Stimulated activated CD4-positive, alpha-beta T cell treated with anti-CD3 and anti-CD28 coated beads, Interleukin-1b, Interleukin-23, amount 100 ng/mL, for 48 hours (primary cell): ENCODE results near the gene FKBP4.
A peak's percentile ranks its signal among the peaks of the same experiment; 100 is the strongest.

Source experiments
- DNase-seq: peaks from one replicate; pipeline ENCODE4 v3.0.0-alpha.2; 2020

FKBP4 gene

DNA sequence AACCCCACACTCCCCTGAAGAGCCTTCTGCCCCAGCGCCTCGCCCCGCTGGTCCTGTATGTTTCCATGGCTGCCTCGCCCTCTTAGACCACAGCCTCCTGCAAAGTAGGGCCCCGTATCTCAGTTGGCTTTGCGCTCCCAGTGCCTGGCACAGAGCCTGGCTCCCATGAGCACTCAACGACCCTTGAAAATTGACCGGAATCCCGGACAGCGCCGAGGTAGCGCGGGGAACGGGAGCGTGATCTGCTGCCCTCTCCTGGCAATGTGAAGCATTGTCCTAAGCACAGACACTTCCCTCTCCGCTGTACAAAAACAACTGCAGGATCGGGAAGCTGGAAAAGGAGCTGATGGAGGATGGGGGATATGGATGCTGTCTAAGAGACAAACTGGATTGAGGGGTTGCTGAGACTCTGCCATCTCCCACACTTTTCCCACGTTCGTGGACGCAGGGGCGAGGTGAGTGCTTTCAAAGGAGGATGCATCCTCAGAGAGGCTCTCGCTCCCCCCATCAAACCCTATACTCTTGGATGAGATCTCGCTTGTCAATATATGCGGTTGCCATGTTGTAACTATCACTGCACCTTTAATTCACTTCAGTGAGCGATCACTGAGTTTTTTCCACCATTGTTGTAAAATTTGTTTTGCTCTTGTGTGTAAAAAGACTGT, 10.7 kb upstream of the FKBP4 start:
- peak; percentile 34 for DNase-seq

DNA sequence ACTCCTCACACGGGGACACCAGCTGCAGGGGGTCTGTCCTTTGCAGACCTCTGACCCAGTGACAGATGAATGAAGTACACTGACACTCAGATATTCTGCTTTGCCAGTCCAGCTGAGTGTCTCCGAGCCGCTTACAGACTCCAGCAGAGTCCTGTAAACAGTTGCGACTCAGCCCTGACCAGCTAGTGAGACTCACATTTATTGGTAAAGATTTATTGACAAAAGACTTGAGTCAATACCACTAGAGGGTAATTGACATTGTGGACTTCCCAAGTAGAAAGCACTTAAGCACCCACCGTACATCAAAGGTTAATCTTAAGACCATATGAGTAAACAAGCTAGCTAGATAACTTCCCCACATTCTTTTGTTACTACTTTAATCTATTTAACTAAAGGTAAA, 9.8 kb upstream of the FKBP4 start:
- no peak for DNase-seq

DNA sequence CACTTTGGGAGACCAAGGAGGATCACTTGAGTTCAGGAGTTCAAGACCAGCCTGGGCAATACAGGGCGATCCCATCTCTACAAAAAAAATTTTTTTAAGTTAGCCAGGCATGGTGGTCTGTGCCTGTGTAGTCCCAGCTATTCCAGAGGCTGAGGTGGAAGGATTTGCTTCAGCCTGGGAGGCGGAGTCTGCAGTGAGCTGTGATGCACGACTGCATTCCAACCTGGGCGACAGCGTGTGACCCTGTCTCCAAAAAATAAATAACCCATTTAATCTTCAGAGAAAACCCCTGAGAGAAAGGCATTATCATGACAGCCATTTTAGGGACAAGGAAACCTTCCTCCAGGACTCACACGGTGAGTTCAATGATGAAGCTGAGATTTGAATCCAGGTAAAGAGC, 3.7 kb upstream of the FKBP4 start:
- DNase-seq, result no peak

DNA sequence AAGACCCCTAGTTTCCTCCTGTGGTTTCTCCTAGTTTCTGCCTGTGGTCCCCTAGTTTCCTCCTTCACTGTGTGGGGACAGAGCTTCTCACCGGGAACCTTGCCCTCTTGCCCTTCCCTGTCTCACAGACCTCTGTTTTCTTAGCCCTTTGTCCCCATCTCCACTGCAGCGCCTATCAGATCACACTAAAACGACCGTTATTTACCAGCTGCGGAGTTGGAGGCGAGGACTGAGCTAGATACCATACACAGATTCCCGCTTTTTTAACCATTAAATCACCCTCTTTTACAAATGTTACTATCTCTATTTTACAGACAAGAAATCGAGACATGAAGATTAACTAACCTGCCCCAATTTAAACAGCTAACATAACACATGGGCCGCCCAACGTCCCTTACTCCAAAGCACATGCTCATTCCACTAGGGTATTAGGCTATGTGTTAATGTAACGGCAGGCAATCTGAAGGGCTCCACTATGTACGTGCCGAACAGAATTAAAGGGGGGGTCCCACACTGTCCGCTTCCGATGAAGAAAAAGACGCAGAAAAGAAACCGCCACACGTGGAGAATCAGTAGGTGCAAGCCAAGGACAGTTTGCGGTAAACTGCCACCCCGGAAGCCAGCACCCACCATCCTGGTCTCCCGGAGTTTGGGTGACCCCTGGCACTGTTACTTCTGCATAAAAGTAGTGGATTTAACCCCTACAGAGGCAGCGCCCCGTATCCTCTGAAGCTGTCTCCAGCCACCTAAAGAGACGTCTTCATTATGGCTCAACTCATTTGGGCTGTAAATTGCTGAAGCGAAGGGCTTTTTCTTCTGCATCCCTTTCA, 1.9 kb upstream of the FKBP4 start:
- DNase-seq, result no peak

DNA sequence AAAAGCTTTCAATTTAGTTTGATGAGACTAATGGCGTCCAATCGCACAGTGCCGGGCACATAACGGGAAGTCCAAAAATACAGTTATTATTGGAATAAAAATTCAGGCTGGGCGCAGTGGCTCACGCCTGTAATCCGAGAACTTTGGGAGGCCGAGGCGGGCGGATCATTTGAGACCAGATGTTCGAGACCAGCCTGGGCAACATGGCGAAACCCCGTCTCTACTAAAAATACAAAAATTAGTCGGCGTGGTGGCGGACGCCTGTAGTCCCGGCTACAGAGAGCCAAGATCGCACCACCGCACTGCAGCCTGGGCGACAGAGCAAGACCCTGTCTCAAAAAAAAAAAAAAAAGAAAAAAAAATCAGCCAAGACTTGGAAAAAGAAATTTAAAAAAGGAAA, 1.2 kb upstream of the FKBP4 start:
- DNase-seq, result no peak

DNA sequence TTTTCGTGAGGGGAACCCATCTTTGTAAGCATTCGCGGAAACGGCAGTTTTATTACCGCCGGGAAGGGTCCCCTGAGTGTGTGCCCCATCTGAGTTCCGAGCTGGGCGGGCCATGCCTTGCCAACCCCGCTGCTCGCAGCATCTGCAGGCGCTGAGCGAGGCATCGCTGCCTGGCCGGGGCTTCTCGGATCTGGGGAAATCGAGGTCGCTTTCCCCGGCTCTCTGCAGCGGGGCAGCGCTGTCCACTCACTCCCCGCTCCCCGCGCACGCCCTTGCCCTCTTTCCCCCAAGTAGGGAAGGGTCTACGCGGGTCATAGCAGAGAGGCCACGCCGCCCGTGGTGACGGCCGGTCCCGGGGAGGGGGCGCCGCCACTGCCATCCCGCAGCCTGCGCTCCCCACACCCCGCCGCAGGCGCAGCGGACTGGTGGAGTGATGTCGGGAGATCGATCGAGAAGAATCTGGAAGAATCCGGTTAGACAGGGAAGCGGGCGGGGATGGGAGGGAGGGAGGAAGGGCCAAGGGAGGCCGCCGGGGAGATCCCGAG, 507 bp upstream of the FKBP4 start:
- DNase-seq, result peak; percentile 7

DNA sequence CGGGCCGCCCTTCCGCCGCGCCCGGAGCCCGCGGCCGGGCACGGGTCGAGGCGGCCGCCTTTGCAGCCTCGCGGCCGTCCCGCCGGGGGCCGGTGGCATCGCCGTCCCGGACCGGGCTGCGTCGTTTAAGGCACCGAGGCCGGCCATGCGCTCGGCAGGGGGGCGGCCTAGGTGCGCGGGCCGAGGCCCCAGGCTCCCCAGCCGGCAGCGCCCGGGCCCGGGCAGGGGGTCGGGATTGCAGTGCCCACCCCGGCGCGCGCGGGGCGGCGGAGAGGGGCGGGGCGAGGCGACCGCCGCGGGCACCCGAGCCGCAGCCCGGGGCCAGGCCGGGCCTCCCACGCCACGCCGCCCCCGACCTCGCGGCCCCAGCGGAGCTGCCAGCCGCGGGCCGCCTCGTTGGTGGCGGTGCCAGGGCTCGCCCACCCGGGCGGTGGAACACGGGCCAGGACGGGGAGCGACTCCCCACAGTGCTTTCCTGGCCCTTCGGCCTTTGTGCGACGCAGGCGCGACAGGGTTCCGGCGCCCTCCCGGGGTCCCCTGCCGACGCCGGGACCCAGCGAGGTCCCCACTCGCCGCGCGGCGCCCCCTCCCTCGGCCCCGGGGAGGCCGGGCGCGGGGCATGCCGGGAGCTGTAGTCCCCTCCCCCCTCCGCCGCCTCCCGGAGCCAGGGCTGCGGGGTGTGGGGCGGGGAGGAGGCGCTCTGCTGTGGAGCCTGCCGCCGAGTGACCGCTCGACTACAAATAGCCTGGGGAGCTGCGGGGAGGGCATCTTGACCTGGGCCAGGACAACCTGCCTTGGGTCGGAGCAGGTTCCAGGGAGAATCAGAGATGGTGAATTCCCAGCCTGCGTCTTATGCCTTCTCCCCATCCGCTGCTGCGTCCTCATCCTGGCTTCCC, 769 bp downstream of the FKBP4 start:
- DNase-seq, result peak; percentile 68

DNA sequence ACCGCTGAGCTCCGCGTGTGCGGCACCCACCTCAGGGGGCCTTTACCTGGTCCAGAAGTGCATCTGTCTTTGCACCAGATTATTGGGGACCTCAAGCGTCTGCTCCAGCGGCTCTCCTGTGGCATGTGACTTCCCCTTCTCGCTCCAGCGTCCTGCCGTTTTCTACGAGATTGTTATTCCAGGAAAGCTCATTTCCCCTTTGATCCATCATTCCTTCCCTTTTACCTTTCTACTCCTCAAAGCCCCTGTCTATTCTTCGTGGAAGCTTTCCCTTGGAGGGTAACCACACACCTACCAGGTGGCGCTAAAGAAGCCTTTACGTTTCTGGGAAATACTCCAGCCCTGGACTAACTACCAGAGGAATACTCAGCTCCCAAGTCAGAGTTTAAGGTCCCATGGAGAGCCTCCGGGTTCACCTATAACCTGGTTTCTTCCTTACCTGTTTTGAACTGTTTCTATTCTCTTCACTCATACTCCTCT, 1.5 kb downstream of the FKBP4 start:
- DNase-seq, result no peak

DNA sequence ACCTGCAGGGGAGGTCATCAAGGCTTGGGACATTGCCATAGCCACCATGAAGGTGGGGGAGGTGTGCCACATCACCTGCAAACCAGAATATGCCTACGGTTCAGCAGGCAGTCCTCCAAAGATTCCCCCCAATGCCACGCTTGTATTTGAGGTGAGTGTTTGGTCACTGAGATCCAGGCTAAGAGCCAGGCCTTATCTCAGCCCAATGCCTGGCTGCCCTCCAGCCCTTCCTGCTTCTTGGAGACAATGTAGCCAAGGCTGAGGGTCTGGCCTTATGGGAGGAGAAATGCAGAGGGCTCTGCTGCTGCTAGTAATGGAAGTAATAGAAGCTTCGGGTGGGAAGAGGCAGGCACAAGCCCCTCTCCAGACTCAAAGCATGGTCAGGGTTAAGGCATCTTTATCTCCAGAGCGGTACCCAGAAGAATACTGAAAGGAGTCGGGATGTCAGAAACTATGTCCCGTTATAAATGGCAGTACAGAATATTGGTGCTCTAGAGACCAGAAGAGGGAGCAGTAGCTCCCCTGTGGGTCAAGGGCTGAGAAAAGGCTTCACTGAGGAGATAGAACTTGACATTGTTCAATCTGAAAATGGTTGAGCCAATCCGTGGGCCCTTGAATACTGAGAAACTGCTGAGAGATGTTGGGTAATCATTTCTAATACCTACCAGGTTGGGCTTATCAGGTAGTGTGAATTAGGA, 3.1 kb downstream of the FKBP4 start:
- no peak for DNase-seq

DNA sequence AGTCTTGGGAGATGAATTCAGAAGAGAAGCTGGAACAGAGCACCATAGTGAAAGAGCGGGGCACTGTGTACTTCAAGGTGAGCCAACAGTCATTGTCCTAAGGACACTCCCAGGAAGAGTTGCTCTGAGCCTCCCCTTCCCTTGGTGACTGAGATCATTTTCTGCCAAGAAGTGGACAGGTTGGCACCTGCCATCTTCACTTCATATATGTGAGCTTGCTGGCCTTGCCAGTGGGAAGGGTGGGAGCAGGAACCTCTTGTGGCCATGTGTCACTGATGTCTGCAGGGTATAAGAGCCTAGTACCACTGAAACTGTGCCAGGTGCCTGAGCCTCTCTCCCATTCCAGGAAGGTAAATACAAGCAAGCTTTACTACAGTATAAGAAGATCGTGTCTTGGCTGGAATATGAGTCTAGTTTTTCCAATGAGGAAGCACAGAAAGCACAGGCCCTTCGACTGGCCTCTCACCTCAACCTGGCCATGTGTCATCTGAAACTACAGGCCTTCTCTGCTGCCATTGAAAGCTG, 5.3 kb downstream of the FKBP4 start:
- no peak for DNase-seq

DNA sequence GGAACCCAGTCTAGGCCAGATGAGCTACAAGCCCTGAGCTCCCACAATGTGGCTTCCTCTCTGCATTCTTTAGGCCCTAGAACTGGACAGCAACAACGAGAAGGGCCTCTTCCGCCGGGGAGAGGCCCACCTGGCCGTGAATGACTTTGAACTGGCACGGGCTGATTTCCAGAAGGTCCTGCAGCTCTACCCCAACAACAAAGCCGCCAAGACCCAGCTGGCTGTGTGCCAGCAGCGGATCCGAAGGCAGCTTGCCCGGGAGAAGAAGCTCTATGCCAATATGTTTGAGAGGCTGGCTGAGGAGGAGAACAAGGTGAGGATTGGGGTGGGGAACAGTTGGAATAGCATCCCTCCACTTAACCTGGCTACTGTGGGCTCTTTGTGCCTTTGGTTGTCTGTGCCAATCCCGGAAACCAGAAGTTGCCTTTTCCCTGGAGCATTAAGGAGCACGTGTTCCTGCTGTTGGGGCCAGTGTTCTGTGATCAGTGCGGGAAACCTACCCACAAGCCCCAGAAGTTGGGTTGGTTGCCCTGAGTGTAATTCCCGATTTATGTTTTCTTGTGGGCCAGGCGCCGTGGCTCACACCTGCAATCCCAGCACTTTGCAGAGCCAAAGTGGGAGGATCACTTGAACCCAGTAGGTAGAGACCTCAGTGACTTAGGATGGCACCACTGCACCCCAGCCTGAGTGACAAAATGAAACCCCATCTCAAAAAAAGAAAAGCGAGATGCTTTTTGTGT, 6.4 kb downstream of the FKBP4 start:
- DNase-seq, result no peak

DNA sequence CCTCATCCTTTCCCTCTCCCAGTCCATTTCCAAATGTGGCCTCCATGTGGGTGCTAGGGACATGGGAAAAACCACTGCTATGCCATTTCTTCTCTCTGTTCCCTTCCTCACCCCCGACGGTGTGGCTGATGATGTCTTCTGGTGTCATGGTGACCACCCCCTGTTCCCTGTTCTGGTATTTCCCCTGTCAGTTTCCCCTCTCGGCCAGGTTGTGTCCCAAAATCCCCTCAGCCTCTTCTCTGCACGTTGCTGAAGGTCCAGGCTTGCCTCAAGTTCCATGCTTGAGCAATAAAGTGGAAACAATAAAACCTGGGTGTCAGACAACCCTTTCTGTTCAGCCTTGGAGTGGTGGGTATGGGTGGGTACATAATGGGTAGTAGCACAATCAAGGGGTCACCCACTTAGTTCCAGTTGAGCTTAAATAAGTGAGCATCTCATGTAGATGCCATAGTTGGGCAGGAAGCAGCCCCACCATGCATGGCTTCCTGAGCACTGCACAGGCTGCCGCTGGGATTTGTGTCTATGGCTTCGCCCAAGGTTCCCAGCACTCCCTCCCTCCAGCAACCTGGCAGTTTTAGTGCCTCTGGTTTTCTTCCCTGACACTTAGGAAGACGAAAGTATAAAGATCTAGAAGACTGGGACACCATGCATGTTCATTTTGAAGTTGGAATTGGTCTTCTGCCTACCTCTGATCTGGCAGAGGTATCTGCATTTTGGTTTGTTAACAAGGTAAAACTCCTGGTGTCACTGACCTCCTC, 9.0 kb downstream of the FKBP4 start:
- no peak for DNase-seq

DNA sequence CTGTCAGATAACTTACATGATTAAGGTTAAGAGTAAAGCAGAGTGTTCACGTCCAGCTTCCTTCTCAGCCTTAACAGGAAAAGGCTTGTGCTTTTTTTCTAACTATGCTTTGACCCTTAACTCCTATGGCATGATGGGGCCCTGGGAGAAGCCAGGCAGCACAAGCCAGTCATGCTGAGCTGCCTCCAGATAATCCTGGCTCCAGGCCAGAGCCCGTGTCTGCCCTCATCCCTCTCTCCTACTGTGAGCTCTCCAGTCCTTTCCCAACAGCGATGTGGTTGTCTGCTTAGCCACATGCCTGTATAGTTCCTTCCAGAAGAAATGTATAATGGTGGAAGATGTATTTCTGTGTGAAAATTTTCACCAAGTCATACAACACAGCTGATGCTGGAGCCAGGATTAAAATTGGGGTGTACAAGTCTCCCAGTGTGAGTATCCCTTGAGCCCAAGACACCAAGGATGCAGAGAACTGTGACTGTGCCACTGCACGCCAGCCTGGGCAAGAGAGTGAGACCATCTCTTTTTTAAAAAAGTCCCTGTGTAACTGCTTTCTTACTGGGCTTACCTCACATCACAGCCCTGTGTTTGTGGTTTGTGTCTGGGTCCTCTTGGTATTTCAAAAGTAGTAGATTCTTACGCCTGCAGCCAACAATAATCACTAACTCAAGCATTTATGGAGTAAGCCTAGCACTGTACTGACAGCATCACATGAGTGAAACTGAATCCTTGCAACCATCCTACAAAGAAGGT, 9.8 kb downstream of the FKBP4 start:
- no peak for DNase-seq

DNA sequence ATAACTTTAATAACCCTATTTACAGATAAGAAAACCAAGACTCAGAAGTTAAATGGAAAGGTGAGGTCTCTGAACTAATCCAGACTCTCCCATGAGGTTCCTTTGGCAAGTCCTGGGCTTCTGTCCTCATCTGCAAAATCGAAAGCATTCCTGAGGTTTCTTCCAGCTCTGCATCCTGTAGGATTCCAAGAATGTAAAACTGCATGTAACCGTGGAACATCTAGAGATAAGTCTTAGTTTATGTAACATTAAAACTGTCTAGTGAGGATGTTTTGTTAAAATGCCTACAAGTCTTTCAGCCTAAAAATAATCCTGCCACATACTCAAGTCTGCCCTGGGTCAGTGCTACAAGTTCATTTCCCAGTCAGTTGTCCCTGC, 10.4 kb downstream of the FKBP4 start:
- DNase-seq, result no peak

DNA sequence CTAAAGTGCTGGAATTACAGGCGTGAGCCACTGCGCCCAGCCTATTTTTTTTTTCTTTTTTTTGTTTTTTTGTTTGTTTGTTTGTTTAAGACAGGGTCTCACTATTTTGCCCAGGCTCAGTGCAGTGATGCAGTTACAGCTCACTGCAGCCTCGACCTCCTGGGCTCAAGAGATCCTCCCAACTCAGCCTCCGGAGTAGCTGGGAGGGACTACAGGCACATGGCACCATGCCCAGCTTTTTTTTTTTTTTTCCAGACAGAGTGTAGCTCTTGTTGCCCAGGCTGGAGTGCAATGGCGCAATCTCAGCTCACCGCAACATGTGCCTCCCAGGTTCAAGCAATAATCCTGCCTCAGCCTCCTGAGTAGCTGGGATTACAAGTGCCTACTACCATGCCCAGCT, 11.9 kb downstream of the FKBP4 start:
- no peak for DNase-seq

DNA sequence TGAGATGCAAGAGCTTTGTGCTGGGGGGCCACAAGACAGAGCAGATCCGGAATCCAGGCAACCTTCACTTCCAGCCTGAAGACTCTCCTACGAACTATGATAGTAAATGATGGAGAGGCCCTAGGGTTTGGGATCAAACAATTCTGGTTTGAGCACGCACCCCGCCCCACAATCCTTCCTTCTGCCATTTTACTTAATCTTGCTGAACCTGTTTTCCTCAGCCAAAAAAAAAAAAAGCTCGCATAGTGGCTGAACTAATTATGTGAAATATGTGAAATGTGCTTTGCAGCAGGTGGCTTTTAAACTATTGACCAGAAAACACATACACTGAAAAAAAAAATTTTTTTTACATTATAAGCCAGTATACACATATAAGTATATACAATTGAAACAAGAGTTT, 17.0 kb downstream of the FKBP4 start:
- no peak for DNase-seq

DNA sequence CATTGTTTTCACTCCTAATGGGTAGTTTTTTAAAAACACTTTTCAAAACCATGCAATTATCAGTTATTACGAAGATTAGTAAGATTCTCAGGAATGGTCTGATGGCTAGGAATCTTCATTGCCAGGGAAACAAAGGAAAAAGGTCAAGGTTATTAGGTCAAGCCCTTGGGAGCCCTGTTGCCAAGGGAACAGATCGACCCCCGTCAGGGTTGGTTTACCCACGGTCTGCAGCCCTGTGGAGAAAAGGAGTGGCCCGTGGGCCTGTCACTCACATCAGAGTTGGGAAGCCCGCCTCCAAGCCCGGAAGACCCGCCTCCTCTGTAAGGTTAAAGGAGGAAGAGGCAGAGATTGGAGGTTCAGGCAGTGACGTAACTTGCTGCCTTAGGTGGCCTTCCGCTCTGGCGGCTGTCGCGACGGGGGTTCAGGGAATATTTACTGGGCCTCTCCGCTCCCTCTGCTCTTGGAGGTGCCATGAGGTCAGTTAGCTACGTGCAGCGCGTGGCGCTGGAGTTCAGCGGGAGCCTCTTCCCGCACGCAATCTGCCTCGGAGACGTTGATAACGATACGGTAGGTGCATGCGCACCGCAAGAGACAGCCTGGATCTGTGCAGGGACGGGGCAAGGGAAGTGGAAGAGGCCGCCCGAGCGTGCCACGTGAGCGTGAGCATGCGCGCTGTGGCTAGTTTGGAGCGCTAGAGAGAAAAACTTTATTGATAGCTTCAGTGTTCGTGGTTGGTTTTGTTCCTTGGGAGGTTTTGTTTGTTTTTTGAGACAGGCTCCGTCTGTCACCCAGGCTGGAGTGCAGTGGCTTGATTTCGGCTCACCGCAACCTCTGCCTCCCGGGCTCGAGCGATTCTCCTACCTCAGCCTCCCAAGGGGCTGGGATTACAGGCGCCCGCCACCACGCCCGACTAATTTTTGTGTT, 17.8 kb downstream of the FKBP4 start, which contains the start of gene ITFG2:
Gene ITFG2 (plus strand): TSS at position 379 of the 924 bp plus-strand sequence. CDS start 93 bp downstream, at position 472.
- peak; percentile 97 for DNase-seq
